NCI-H1105 (cell line): Measurements from ENCODE around the gene TADA2B.

Source experiments
- DNase-seq: peaks from one replicate; lab custom pipeline; 2025; lab: John Stamatoyannopoulos, UW

The TADA2B gene

GRCh38 chr4:7018281-7018680 lies 24.9 kb upstream of the TADA2B start:
- DNase-seq, result no peak

DNA sequence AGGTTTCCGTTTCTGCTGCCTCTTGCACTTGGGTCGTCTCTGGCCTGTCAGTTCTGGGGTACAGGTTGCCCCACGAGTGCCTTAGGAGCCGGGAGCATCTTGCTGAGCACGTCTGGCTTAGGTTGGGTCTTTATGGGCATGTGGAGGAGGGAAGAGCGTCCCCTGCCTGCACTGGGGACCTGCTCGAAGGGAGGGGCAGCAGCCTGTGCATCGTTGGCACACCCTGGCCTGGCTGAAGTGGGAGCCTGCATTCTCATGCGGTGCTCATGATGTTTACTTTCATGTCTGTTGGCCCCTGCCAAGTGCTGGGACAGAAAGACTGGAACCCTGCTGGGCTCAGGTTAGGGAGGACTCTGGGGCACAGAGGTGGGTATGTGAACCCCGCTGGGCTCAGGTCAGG lies 23.8 kb upstream of the TADA2B start:
- no peak for DNase-seq

GRCh38 chr4:7020290-7020689 lies 22.9 kb upstream of the TADA2B start:
- no peak for DNase-seq

- DNase-seq, result no peak
Observed at GRCh38 chr4:7020856-7021255, 22.3 kb upstream of the TADA2B start.

- no peak for DNase-seq
Observed at GRCh38 chr4:7021355-7021754, 21.8 kb upstream of the TADA2B start.

DNA sequence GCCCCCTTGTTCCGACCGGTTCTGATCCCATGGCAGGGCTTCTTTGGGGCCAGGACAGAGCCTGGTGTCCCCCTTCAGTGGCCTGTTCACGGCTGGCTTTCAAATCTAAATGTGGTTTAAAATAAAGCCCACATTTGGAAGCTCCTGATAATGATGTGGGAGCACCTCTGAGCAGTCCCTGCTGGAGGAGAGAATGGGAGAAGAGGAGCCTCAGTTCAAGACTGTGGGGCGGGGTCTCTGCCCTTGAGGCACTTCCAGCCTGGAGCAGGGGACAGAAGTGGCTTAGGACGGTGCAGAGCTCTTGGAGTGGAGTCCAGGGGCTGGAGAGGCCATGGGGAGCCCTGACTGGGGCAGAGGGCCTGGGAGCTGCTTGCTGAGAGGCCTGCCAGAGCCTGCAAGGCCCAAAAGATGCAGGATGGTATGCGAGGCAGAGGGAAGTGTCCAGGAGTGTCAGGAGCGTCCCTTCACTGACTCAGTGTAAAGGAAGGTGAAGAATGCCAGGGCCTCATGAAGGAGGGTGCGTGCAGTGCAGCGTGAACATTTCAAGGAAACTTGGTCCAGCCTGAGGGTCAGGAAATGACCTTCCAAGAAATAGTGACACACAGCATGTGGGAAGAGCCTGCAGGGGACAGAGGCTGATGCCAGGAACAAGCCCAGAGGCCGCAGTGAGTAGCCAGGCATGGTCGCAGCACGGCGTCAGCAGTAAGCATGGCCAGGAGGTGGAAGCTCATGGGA lies 21.1 kb upstream of the TADA2B start:
- no peak for DNase-seq

GRCh38 chr4:7023486-7023885 lies 19.7 kb upstream of the TADA2B start:
- no peak for DNase-seq

GRCh38 chr4:7023901-7024300 lies 19.3 kb upstream of the TADA2B start:
- DNase-seq, result no peak

GRCh38 chr4:7024336-7024890 lies 18.8 kb upstream of the TADA2B start:
- DNase-seq, result no peak

- no peak for DNase-seq
Observed at GRCh38 chr4:7025040-7025602, 18.1 kb upstream of the TADA2B start.

GRCh38 chr4:7026107-7026506 lies 17.1 kb upstream of the TADA2B start:
- no peak for DNase-seq

DNA sequence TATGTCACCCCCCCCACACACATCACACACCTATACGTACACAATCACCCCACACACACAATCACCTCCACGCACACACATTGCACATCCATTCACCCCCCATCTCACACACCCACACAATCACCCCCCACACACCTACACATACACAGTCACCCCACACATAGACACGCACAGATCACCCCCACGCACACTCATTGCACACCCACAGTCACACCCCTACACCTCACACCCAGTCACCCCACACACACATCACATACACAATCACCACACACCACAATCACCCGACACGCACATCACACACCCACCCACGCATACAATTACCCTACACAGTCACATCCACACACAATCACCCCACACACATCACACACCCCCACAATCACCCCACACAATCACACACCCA lies 15.9 kb upstream of the TADA2B start:
- no peak for DNase-seq

DNA sequence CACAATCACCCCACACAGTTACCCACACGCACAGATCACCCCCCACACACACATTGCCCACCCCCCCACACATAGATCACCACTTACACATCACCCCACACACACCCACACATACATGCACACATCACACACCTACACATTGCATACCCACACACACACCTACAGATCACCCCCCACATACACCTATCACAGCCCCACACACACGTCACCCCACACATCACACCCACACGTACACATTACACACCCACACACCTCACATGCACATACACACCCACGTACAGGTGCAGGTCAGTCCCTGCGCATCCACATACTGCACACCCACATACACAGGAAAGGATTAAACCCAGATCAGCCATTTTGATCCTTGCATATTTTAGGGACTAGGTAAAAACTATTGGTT lies 15.3 kb upstream of the TADA2B start:
- no peak for DNase-seq

- DNase-seq, result no peak
Observed at GRCh38 chr4:7029212-7029611, 14.0 kb upstream of the TADA2B start.

DNA sequence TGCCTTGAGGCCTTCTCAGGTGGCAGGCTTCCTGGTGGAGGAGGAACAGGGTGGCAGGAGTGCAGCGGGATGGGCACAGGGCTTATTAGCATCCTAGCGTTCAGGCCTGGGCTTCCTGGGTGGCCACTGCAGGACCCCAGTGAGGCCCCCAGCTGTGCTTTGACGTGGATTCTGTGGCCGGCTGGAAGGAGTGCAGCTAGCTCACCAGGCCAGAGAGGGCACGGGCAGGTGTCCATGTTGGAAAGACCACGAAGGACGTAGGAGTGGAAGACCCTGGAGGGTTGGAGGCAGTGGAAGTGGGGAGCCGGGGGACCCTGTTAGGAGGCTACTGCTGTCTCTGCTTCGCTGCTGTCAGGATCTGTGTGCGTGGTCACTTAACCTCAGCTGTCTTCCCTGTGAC lies 13.3 kb upstream of the TADA2B start:
- no peak for DNase-seq

GRCh38 chr4:7030856-7031255 lies 12.3 kb upstream of the TADA2B start:
- no peak for DNase-seq

DNA sequence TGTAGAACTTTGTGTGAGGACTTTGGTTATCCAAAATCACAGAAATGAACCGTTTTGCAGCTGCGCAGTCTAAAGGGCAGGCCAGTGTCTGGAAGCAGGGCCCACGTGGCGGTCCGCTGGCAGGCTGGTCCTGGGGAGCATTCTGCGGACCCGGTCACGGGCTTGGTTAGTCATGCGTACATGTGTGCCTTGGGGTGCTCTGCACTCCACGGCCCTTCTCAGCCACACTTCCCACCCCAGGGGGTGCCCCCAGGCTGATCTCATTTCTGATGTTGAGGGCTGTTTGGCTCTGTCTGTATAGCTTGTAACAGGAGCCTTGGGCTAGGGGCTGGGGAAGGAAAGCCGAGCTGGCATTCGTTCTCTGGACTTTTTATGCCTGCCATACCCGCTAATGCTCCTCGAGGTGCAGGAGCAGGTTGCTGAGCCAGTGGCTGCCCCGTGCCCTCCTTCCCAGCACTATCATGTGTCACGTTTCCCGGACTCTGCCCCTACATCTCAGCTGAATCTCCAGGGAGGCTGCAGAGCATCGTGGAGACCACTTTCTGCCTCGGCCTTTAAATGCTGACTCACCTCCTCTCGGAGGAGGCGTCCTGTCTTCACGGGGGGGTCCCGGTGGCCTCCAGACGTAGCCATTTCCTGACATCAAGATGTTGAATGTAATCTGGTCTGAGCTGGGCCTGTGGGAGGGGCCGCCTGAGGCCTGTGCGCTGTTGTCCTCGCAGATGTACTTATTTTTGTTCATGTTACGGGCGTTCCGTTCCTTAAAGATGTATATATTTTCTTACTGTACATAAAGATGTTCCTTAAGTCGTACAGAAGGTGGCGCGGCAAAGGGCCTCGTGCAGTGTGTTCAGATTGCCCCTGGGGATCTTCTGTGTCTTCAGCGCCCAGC lies 11.4 kb upstream of the TADA2B start:
- DNase-seq, result no peak

- DNase-seq, result no peak
Observed at GRCh38 chr4:7032596-7032995, 10.6 kb upstream of the TADA2B start.

DNA sequence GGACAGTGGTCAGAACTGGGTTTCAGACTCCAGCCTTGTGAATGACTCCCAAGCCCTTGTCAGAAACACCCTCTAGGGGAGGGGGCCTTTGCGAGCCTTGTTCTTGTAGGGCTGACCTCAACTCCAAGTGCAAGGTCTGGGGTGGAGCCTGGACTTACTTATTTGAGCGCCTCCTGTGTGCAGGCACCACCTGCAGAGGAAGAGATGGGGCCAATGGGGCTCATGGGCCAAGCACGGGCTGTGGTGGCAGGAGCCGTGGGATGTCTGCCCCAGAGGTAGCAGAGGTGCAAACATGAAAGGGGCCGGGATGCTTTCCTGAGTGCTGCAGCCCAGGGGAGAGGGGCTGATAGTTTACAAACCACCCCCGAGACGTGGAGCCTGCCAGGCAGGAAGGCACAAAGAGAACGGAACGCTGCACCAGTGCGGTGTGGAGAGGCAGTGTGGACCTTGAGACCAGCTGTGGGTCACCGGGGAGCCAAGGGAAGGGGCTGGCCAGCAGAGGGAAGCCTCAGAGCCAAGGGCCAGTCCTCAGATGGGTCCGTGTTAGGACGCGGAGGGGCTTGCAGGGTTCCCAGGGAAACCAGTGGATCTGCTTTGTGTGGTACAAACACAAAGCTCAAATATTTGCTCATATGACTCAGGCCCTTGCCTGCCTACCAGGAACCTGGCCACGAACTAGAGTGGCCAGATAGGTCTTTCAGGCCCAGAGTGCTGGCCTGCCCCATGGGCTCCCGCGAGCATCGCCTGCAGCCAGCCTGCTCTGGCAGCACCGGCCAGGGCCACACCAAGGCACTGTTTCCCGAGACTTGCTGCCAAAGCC lies 8.7 kb upstream of the TADA2B start:
- no peak for DNase-seq

DNA sequence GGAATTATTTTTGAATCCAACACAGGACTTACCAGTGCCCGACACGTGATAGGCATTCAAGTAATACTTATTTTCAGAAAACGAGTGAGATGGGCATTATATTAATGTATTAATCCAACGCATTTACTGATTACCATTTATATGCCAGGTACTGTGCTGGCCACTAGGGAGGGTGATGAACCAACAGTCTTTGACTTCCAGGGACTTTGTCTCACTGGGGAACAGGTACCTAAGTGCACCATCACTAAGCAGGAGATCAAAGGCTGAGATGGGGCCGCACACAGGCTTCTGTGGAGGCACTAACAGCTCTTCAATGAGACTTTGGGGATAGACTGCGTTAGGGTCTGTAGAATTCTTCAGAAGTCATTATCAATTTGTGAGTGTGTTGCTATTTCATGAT lies 5.7 kb upstream of the TADA2B start:
- no peak for DNase-seq

DNA sequence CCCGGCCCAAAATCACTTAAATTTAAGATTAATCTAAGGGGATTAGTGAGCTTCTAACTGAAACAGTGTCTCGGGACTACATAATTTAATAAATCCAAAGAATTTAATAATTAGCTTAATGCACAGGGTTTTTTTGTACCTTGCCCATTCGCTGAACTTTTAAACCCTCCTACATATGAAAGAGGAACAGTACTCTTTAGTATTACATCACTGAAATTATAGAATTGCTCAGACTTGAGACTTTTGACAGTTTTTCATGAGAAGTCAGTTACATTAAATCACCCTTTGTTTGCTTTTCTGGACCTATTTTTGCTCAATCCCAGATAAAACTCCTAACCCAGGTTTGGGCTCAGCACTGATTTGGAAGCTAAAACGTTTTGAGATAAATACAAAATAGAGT lies 2.4 kb upstream of the TADA2B start:
- DNase-seq, result no peak

GRCh38 chr4:7041246-7041645 lies 1.9 kb upstream of the TADA2B start:
- no peak for DNase-seq
